H1 (cell line): ENCODE measurements around the gene CXCL16. TPM values are rescaled to one million over a fixed set of nuclear protein-coding genes. Genes with fewer than 3 reads are reported as not detected.

ENCODE experiments used
- CTCF ChIA-PET: fragments of 300-600 bp; sonication (Branson Sonifier 250); formaldehyde crosslinking; loops from one replicate; lab custom pipeline; 2021; ENCODE audit not compliant: partially characterized antibody; lab: Charles Lee
- POLR2A ChIA-PET: fragments of 300-600 bp; sonication (Branson Sonifier 250); formaldehyde crosslinking; loops from one replicate; lab custom pipeline; 2021; ENCODE audit warnings: inconsistent platforms; ENCODE audit not compliant: partially characterized antibody; lab: Charles Lee
- DNase-seq, 2 experiments: peaks; one replicate each; pipeline versions ENCODE4 v3.0.0 to v3.0.0-alpha.2; 2010 to 2022; ENCODE audit warnings: low spot score in 2 of 2, low read depth in 1 of 2, mixed read lengths in 1 of 2
- FAIRE-seq: peaks from 2 replicates; lab custom pipeline; 2011; peaks lifted over from hg19 to GRCh38; lab: Jason Lieb, UNC
- H2AFZ ChIP-seq: 2 replicates; pipeline ENCODE4 v1.8.1; 2012; ENCODE audit warnings: low read length, inconsistent platforms
- H2AK5ac ChIP-seq: 2 replicates; pipeline ENCODE4 v1.6.1; 2013; ENCODE audit warnings: low read depth, low read length
- H2BK120ac ChIP-seq: replicated peaks from 2 replicates; pipeline ENCODE3; 2013; ENCODE audit warnings: low read depth, low read length, inconsistent platforms
- H2BK12ac ChIP-seq: 2 replicates; pipeline ENCODE4 v1.6.1; 2013; ENCODE audit warnings: low read depth, low read length
- H2BK15ac ChIP-seq: 2 replicates; pipeline ENCODE4 v1.6.1; 2013; ENCODE audit warnings: low read length
- H2BK20ac ChIP-seq: 2 replicates; pipeline ENCODE4 v1.6.1; 2013; ENCODE audit warnings: low read length
- H2BK5ac ChIP-seq: 2 replicates; pipeline ENCODE4 v1.6.1; 2013; ENCODE audit warnings: low read depth, low read length
- H3K14ac ChIP-seq: 2 replicates; pipeline ENCODE4 v1.6.1; 2013; ENCODE audit warnings: inconsistent platforms; ENCODE audit not compliant: insufficient read length
- H3K18ac ChIP-seq: 2 replicates; pipeline ENCODE4 v1.6.1; 2013; ENCODE audit warnings: low read length; ENCODE audit errors: extremely low read depth
- H3K23ac ChIP-seq: 2 replicates; pipeline ENCODE4 v1.6.1; 2013; ENCODE audit warnings: inconsistent platforms; ENCODE audit not compliant: insufficient read length
- H3K23me2 ChIP-seq: 2 replicates; pipeline ENCODE4 v1.6.1; 2013; ENCODE audit warnings: low read depth, low read length
- H3K27ac ChIP-seq: 2 replicates; pipeline ENCODE4 v1.6.1; 2011; ENCODE audit warnings: low read depth, low read length, inconsistent platforms
- H3K27me3 ChIP-seq, 4 experiments: replicated peaks in 1 of 4; 1 replicate in 1 of 4; 2 replicates in 3 of 4; pipeline versions ENCODE4 v1.6.1 to v1.8.1; 2011 to 2013; ENCODE audit warnings: low read length in 3 of 4, mild to moderate bottlenecking in 3 of 4, inconsistent platforms in 2 of 4, mixed read lengths in 2 of 4, moderate library complexity in 1 of 4; ENCODE audit not compliant: control insufficient read depth in 3 of 4, insufficient read depth in 3 of 4; ENCODE audit errors: extremely low read depth in 1 of 4
- H3K36me3 ChIP-seq, 4 experiments: 2 replicates each; pipeline versions ENCODE4 v1.6.1 to v1.8.1; 2011 to 2013; ENCODE audit warnings: mild to moderate bottlenecking in 4 of 4, low read length in 3 of 4, moderate library complexity in 2 of 4, control low read depth in 1 of 4, inconsistent platforms in 1 of 4; ENCODE audit not compliant: insufficient read depth in 4 of 4, control insufficient read depth in 2 of 4
- H3K4ac ChIP-seq: replicated peaks from 2 replicates; pipeline ENCODE3; 2013; ENCODE audit warnings: low read length, low read depth, mixed read lengths, inconsistent platforms; ENCODE audit not compliant: insufficient read length
- H3K4me1 ChIP-seq, 4 experiments: replicated peaks in 1 of 4; 1 replicate in 1 of 4; 2 replicates in 3 of 4; pipeline versions ENCODE4 v1.6.1 to v1.8.1; 2011 to 2013; ENCODE audit warnings: low read length in 3 of 4, inconsistent platforms in 2 of 4, mixed read lengths in 1 of 4; ENCODE audit not compliant: insufficient read depth in 4 of 4, control insufficient read depth in 3 of 4
- H3K4me2 ChIP-seq, 2 experiments: 2 replicates each; pipeline versions ENCODE4 v1.6.1 to v1.8.1; 2011 to 2013; ENCODE audit warnings: low read depth in 2 of 2, low read length in 2 of 2, control low read depth in 1 of 2, inconsistent platforms in 1 of 2, mild to moderate bottlenecking in 1 of 2; ENCODE audit not compliant: insufficient read depth in 1 of 2
- H3K4me3 ChIP-seq, 4 experiments: fragments of 200-600, 300-600 bp in 1 of 4; sonication (generic), shearing (Covaris generic), sonication (Bioruptor Twin) in 1 of 4; 2 replicates each; pipeline versions ENCODE4 v1.5.1 to v1.8.1; 2011 to 2016; ENCODE audit warnings: low read length in 4 of 4, low read depth in 3 of 4, control low read depth in 2 of 4, inconsistent platforms in 2 of 4, mild to moderate bottlenecking in 2 of 4, mixed read lengths in 1 of 4, moderate library complexity in 1 of 4; ENCODE audit not compliant: insufficient read depth in 2 of 4; ENCODE audit errors: extremely low read depth in 1 of 4
- H3K56ac ChIP-seq: replicated peaks from 2 replicates; pipeline ENCODE3; 2013; ENCODE audit warnings: low read depth, mild to moderate bottlenecking, mixed read lengths, low read length, inconsistent platforms; ENCODE audit not compliant: insufficient read length
- H3K79me1 ChIP-seq: 2 replicates; pipeline ENCODE4 v1.6.1; 2013; ENCODE audit warnings: low read depth, low read length, control low read depth
- H3K79me2 ChIP-seq, 2 experiments: 2 replicates each; pipeline versions ENCODE4 v1.6.1 to v1.8.1; 2012 to 2013; ENCODE audit warnings: low read length in 2 of 2, mild to moderate bottlenecking in 2 of 2, inconsistent platforms in 1 of 2; ENCODE audit not compliant: insufficient read depth in 2 of 2, control insufficient read depth in 1 of 2
- H3K9ac ChIP-seq, 4 experiments: replicated peaks in 1 of 4; 1 replicate in 1 of 4; 2 replicates in 3 of 4; pipeline versions ENCODE4 v1.6.1 to v1.8.1; 2011 to 2013; ENCODE audit warnings: low read depth in 3 of 4, low read length in 3 of 4, control low read depth in 2 of 4, mild to moderate bottlenecking in 2 of 4, moderate library complexity in 2 of 4, inconsistent platforms in 1 of 4; ENCODE audit errors: extremely low read depth in 1 of 4
- H3K9me3 ChIP-seq, 2 experiments: 2 replicates each; pipeline versions ENCODE4 v1.6.1 to v1.8.1; 2012 to 2013; ENCODE audit warnings: mild to moderate bottlenecking in 2 of 2, moderate library complexity in 2 of 2, control low read depth in 1 of 2, inconsistent platforms in 1 of 2, low read depth in 1 of 2, low read length in 1 of 2, mixed read lengths in 1 of 2; ENCODE audit not compliant: insufficient read depth in 2 of 2
- H4K20me1 ChIP-seq, 2 experiments: replicated peaks in 1 of 2; 2 replicates each; pipeline versions ENCODE3 to v1.8.1; 2011 to 2013; ENCODE audit warnings: inconsistent platforms in 2 of 2, low read length in 2 of 2, mild to moderate bottlenecking in 1 of 2; ENCODE audit not compliant: insufficient read depth in 2 of 2, control insufficient read depth in 1 of 2
- H4K5ac ChIP-seq: 2 replicates; pipeline ENCODE4 v1.6.1; 2013; ENCODE audit warnings: low read length, low read depth, mixed read lengths, inconsistent platforms; ENCODE audit not compliant: insufficient read length
- H4K8ac ChIP-seq: 2 replicates; pipeline ENCODE4 v1.8.0; 2013; ENCODE audit warnings: mild to moderate bottlenecking, moderate library complexity, low read length, inconsistent platforms; ENCODE audit not compliant: insufficient read depth; ENCODE audit errors: extremely low read depth
- H4K91ac ChIP-seq: replicated peaks from 2 replicates; pipeline ENCODE3; 2013; ENCODE audit warnings: low read length, mixed read lengths, inconsistent platforms; ENCODE audit not compliant: insufficient read length
- CBX8 ChIP-seq: fragments of 300-800, 300-1000 bp; sonication (generic); IDR thresholded peaks from 2 replicates; pipeline ENCODE4 v1.7.1; 2016; ENCODE audit warnings: low read depth, low read length, borderline replicate concordance
- CHD2 ChIP-seq: IDR thresholded peaks from 2 replicates; pipeline ENCODE4 v1.6.1; 2012; ENCODE audit warnings: low read length, improper control_type of control experiment
- EZH2 ChIP-seq: fragments of 200-600 bp; sonication (generic); IDR thresholded peaks from 2 replicates; pipeline ENCODE4 v1.7.1; 2012; ENCODE audit warnings: low read depth, mild to moderate bottlenecking, moderate library complexity, low read length, inconsistent platforms; ENCODE audit not compliant: severe bottlenecking
- HDAC2 ChIP-seq, 2 experiments: fragments of 300-600 bp in 1 of 2; sonication (generic) in 1 of 2; IDR thresholded peaks; 2 replicates each; pipeline ENCODE4 v1.6.1; 2011 to 2012; ENCODE audit warnings: low read depth in 2 of 2, low read length in 2 of 2, mild to moderate bottlenecking in 2 of 2, moderate library complexity in 2 of 2, borderline replicate concordance in 1 of 2, inconsistent platforms in 1 of 2
- KDM4A ChIP-seq: IDR thresholded peaks from one replicate; pipeline ENCODE4 v1.7.1; 2012; ENCODE audit warnings: low read depth, mild to moderate bottlenecking, moderate library complexity, low read length, inconsistent platforms; ENCODE audit not compliant: severe bottlenecking
- RNF2 ChIP-seq: fragments of 200-900, 300-1000 bp; sonication (generic); IDR thresholded peaks from 2 replicates; pipeline ENCODE4 v1.7.1; 2016; ENCODE audit warnings: borderline replicate concordance, low read depth, mild to moderate bottlenecking, antibody characterized with exemption, low read length; ENCODE audit not compliant: poor library complexity, severe bottlenecking; ENCODE audit errors: missing control alignments
- SUZ12 ChIP-seq: fragments of 200-600 bp; sonication (generic); IDR thresholded peaks from 2 replicates; pipeline ENCODE4 v1.6.1; 2012; ENCODE audit warnings: mild to moderate bottlenecking, inconsistent platforms, low read length, moderate library complexity, mixed read lengths
- WGBS, 2 experiments: shearing (Covaris generic) in 1 of 2; methylation state at CpG; one replicate each; pipeline versions ENCODE4 v1.1.6 to v1.1.7; 2013 to 2015; ENCODE audit warnings: low lambda C conversion rate in 2 of 2, mixed read lengths in 2 of 2, inconsistent platforms in 1 of 2, low coverage in 1 of 2, missing lambda C conversion rate in 1 of 2; ENCODE audit not compliant: insufficient replicate concordance in 2 of 2, insufficient coverage in 1 of 2, insufficient read length in 1 of 2; ENCODE audit errors: extremely low coverage in 1 of 2, missing lambda C conversion rate in 1 of 2; 5-methylcytosine and 5-hydroxymethylcytosine counted together
- polyA plus RNA-seq, 7 experiments: library from polyadenylated mRNA; depleted of rRNA in 3 of 7; stranded (reverse) in 5 of 7; unstranded in 2 of 7; fragments of >200 nt in 5 of 7; fragments of 200-250 nt in 2 of 7; gene quantifications; 1 replicate in 5 of 7; 2 replicates in 1 of 7; 4 replicates in 1 of 7; pipeline versions ENCODE4 v1.2.1 to v1.2.3, GENCODE V29; 2011 to 2013; ENCODE audit warnings: missing spikeins in 2 of 7, mixed read lengths in 2 of 7
- total RNA-seq: library from RNA; stranded (reverse); fragmentation: NEBNext Ultra II Directional; extraction: Animal tissue kit (Norgen Biotek cat#: 25700); gene quantifications from 2 replicates; pipeline ENCODE4 v1.2.1, GENCODE V29; 2021

The CXCL16 gene
- total and polyA plus RNA-seq, 2 of the 8 experiments (the other 6 are each of a cell fraction or from before 2014, with no cell fraction given) = 3.5 to 4.8 TPM

DNA sequence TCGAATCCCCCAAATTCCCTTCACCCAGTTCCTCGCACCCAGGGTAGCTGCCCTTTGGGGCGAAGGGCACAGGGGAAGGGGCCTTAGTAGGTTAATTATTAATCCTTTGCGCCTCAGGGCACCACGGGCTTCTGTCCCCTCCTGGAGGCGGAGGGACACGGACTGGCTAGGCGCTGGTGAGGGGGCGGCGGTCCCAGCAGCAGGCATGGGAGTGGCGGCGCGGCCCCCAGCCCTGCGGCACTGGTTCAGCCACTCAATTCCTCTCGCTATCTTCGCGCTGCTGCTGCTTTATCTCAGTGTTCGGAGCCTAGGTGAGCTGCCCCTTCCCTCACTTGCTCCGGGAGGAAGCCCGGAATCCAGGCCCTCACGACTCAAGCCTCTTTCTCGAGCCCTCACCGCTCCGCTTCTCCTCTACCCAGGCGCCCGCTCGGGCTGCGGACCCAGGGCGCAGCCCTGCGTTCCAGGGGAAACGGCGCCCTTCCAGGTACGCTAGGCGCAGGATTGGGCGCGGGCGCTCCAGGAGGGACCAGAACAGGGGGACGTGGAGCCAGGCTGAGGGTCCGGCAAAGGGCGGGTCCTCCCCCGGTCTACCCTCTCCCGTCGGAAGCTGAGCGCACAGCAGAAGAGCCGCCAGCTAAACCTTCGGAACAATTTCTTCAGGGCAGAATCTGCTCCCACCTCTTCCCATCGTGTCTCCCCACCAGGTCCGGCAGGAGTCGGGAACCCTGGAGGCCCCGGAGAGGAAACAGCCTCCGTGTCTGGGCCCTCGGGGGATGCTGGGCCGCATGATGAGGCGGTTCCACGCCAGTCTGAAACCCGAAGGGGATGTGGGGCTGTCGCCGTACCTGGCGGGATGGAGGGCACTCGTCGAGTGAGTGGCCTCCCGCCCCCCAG, 49.3 kb upstream of the CXCL16 start, which contains the start of gene GLTPD2:
Gene GLTPD2 (plus strand): TSS at position 158 of the 894 bp plus-strand sequence. CDS start 48 bp downstream, at position 206.
- Histone ChIP-seq H3K27me3 (peaks cover 3 to 30% (median 17%) of the 10 kb centered on the region in 4 experiments), H3K9ac (peak within 1 kb of the TSS in 3 of 4 experiments; percentile 25 to 60 (median 36); a peak in 5 of 7 replicates), H3K23ac (no peak within 1 kb of the TSS), H3K79me2 (no peaks in the 10 kb centered on the region), H2AFZ (peak within 1 kb of the TSS; percentile 23; the same call in 1 of the 2 replicates), H3K4me1 (peaks cover 0 to 15% (median 8%) of the 10 kb centered on the region in 4 experiments; a peak in 5 of 7 replicates), H3K79me1 (no peaks in the 10 kb centered on the region), H3K4me2 (peak within 1 kb of the TSS; percentile 70 to 98), H2BK5ac (no peak within 1 kb of the TSS), H2AK5ac (no peak within 1 kb of the TSS), H3K4me3 (peak within 1 kb of the TSS; percentile 46 to 74 (median 66)), H4K91ac (peak within 1 kb of the TSS; percentile 61), H3K56ac (no peak within 1 kb of the TSS), H3K23me2 (peaks cover 17% of the 10 kb centered on the region), H3K9me3 (no peaks in the 10 kb centered on the region), H4K20me1 (peaks cover 0 to 2% of the 10 kb centered on the region in 2 experiments), H2BK20ac (no peak within 1 kb of the TSS), H2BK15ac (no peak within 1 kb of the TSS; the same call in 1 of the 2 replicates), H4K5ac (no peak within 1 kb of the TSS), H4K8ac (peak within 1 kb of the TSS; percentile 89), H3K18ac (peak within 1 kb of the TSS; percentile 78), H3K14ac (no peak within 1 kb of the TSS), H2BK12ac (0 out of 2 replicates have a peak within 1 kb of the TSS, but pooled peaks have one; percentile 9), H3K36me3 (no peaks in the 10 kb centered on the region), H3K27ac (no peak within 1 kb of the TSS), H3K4ac (peak within 1 kb of the TSS; percentile 85), H2BK120ac (no peak within 1 kb of the TSS)
- WGBS, 2 experiments = 7% methylated on average over 53 of the region's 62 CpGs; no CpG with 5 or more reads in 1 of the 2 experiments
- peak in 1 of 2 experiments; percentile 64 for DNase-seq
- ChIA-PET CTCF (interaction anchor here (0.8 to 4.8 kb wide), 26 partner anchors 10 to 226 kb away, joined by 3 to 27 read pairs (median 4); partner anchors contain the start of genes PLD2 and TM4SF5), POLR2A (interaction anchor here (0.8 to 3.1 kb wide), 13 partner anchors 14 to 151 kb away, joined by 3 to 15 read pairs (median 4); partner anchors contain the start of genes PLD2, RNF167 and SLC25A11)
- no peak for FAIRE-seq
- TF ChIP-seq SUZ12 (peak; percentile 63), RNF2 (peak; percentile 38), KDM4A (peak; percentile 74), CBX8 (no peak), EZH2 (peak; percentile 74), HDAC2 (IDR thresholded peaks at IDR 0.05; ENCODE audit: borderline replicate concordance in 1 of 2, low read depth in 2 of 2, low read length in 2 of 2) (0 out of 4 replicates have a peak, but pooled peaks of 1 of the 2 experiments have one; percentile 5), CHD2 (no peak)
- TF ChIP-seq, all 59 proteins: peak for 5
